T-helper 1 cell treated with Interleukin-12 subunit alpha and Interleukin-12 subunit beta and Interleukin-4 antibody, amounts not matched to agents 30 μg/mL and 1 μg/mL, for 36 hours (primary cell): ENCODE data around the gene AGR3.
"Not testable (repeated sequence)": the region's sequence is repeated elsewhere in the genome, so short reads cannot be mapped to it uniquely, and the experiment has no call there.

Experiments used
- H3K27ac Mint-ChIP-seq: one replicate; pipeline ENCODE4 v1.8.0; 2021; ENCODE audit warnings: mild to moderate bottlenecking, mixed read lengths
- H3K27me3 Mint-ChIP-seq: one replicate; pipeline ENCODE4 v1.8.0; 2021; ENCODE audit warnings: low read depth, mixed read lengths
- H3K36me3 Mint-ChIP-seq: one replicate; pipeline ENCODE4 v1.8.0; 2021; ENCODE audit warnings: low read depth, mixed read lengths
- H3K4me1 Mint-ChIP-seq: one replicate; pipeline ENCODE4 v1.8.0; 2021; ENCODE audit warnings: low read depth, mixed read lengths
- H3K4me3 Mint-ChIP-seq: one replicate; pipeline ENCODE4 v1.8.0; 2021; ENCODE audit warnings: mild to moderate bottlenecking, moderate library complexity, mixed read lengths
- H3K9me3 Mint-ChIP-seq: one replicate; pipeline ENCODE4 v1.8.0; 2021; ENCODE audit warnings: mixed read lengths

The AGR3 gene

DNA sequence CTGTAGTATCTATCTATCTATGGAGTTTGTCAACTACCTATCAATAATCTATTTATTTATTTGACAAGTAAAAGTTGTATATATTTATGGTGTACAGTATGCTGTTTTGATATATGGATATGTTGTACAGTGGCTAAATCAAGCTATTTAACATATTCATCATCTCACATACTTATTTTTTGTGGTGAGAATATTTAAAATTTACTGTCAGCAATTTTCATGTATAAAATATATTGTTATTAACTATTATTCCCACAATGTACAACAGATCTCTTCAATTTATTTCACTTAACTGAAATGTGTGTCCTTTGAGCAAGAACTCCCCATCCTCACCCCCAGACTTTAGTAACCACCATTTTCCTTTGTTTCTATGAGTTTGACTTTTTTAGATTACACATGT lies 14.5 kb downstream of the AGR3 start:
- H3K27ac Mint-ChIP-seq = no peak overlapping the region
- no peak overlapping the region for H3K4me3 Mint-ChIP-seq
- no peaks in the 10 kb centered on the region for H3K4me1 Mint-ChIP-seq
- H3K9me3 Mint-ChIP-seq = no peaks in the 10 kb centered on the region
- H3K36me3 Mint-ChIP-seq = no peaks in the 10 kb centered on the region
- H3K27me3 Mint-ChIP-seq = peaks cover 3% of the 10 kb centered on the region

DNA sequence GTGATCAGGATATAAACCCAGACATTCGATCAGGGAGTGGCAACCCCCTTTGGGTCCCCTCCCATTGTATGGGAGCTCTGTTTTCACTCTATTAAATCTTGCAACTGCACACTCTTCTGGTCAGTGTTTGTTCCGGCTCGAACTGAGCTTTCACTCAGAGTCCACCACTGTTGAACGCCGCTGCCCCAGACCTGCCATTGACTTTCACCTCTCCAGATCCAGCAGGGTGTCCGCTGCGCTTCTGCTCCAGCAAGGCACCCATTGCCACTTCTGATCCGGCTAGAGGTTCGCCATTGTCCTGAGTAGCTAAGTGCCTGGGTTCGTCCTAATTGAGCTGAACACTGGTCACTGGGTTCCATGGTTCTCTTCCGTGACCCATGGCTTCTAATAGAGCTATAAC lies 28.6 kb downstream of the AGR3 start:
- peaks cover 28% of the 10 kb centered on the region for H3K27me3 Mint-ChIP-seq
- not testable (repeated sequence) for H3K4me1 Mint-ChIP-seq, H3K9me3 Mint-ChIP-seq, H3K4me3 Mint-ChIP-seq, H3K36me3 Mint-ChIP-seq, H3K27ac Mint-ChIP-seq

DNA sequence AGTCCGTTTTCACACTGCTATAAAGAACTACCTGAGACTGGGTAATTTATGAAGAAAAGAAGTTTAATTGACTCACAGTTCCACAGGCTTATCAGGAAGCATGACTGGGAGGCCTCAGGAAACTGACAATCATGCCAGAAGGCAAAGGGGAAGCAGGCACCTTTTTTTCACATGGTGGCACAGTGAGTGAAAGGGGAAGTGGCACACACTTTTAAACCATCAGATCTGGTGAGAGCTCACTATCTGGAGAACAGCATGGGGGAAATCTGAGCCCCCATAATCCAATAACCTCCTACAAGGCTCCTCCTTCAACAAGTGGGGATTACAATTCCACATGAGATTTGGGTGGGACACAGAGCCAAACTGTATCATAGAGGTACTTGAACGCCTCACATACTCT lies 30.0 kb downstream of the AGR3 start:
- Mint-ChIP-seq H3K4me3 (no peak overlapping the region), H3K36me3 (no peaks in the 10 kb centered on the region), H3K27me3 (peaks cover 27% of the 10 kb centered on the region), H3K9me3 (no peaks in the 10 kb centered on the region), H3K4me1 (no peaks in the 10 kb centered on the region), H3K27ac (no peak overlapping the region)

DNA sequence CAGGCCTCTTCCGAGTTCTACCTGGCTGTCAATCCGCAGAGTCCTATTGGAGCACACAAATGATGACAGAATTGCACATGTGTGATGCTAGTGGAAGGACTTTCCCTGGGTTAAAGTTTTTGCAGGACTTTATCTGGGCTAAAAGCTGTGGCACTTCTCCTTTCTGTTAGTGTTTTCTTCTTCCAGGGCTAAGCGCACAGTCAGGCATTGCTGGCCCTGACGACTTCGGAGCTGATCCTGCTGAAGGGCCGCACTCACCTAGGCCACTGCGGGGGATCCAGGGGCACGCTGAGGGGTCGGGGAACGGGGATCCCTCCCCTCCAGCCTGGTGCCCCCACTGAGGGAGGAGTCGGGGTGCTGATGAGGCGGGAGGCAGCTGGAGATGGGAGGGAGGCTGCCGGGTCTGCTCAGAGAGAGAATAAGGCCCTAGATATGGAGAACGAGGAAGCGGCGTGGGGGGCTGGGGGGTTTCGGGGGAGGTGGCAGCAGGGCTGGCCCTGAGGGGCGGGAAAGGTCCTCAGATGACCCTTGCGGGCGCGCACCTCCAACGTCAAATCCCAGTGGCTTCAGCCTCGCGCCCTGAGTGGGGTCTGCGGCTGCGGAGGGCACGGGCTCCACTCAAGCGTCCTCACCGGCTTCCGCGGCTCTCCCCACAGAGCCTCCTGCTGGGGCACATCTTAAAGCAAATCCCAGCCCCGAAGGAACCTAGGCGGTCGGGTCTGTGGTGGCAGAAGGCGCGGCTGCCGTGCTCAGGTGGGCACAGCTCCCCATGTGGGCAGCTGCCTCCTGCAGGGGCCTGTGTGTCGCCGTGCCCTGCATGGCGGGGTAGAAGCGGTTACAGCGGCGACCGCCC lies 30.9 kb downstream of the AGR3 start:
- Mint-ChIP-seq H3K4me3 (no peak overlapping the region), H3K9me3 (no peaks in the 10 kb centered on the region), H3K4me1 (no peaks in the 10 kb centered on the region), H3K36me3 (no peaks in the 10 kb centered on the region), H3K27me3 (peaks cover 23% of the 10 kb centered on the region), H3K27ac (no peak overlapping the region)

DNA sequence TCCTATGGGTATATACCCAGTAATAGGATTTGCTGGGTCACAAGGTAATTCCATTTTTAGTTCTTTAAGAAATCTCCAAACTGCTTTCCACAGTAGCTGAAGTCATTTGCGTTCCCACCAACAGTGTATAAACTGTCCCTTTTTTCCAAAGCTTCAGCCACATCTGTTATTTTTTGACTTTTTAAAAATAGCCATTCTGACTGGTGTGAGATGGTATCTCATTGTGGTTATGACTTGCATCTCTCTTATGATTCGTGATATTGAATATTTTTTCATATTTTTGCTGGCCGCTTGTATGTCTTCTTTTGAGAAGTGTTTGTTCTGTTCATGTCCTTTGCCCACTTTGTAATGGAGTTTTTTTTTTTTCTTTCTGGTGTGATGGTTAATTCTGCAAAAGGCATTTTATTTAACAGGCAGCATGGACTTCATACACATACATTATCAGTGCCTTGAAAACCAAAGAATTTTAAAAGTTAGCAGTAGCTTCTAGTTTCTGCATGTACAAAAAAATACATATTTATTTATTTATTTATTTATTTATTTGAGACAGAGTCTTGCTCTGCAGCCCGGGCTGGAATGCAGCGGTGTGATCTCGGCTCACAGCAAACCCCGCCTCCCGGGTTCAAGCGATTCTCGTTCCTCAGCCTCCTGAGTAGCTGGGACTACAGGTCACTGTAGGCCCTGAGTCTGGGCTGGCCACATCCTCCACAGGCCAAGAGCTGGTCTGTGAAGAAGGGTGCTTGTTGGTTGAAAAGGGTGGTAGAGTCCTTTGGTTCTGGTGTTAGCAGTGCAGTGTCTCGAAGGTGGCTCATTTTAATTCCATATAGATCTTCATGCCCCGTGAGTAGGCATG lies 32.3 kb downstream of the AGR3 start:
- Mint-ChIP-seq H3K27ac (no peak overlapping the region), H3K4me3 (no peak overlapping the region), H3K9me3 (no peaks in the 10 kb centered on the region), H3K4me1 (no peaks in the 10 kb centered on the region), H3K36me3 (no peaks in the 10 kb centered on the region), H3K27me3 (peaks cover 27% of the 10 kb centered on the region)

DNA sequence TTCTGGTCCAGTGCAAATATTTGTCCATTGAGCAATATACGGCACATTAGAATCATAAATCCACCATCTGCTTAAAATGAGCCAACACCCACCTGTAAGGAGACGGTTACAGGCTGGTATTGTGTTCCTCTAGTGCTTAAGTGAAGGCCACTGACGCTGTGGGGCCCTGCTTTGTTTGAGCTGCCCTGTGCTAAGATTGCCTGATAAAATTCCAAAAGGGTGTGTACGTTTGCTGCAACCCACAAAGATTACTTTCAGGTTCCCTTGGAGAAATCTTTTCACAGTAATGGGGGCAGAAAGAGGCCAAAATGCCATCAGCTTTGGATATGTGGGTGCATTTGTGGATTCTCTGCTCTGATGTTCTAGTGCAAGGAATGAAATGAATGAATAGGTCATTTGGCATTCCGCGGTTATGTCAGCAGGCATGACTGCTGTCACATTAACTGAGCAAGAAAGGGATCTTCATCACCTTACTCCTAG lies 34.4 kb downstream of the AGR3 start:
- Mint-ChIP-seq H3K4me1 (no peaks in the 10 kb centered on the region), H3K27me3 (peaks cover 25% of the 10 kb centered on the region), H3K27ac (no peak overlapping the region), H3K36me3 (no peaks in the 10 kb centered on the region), H3K4me3 (no peak overlapping the region), H3K9me3 (no peaks in the 10 kb centered on the region)

DNA sequence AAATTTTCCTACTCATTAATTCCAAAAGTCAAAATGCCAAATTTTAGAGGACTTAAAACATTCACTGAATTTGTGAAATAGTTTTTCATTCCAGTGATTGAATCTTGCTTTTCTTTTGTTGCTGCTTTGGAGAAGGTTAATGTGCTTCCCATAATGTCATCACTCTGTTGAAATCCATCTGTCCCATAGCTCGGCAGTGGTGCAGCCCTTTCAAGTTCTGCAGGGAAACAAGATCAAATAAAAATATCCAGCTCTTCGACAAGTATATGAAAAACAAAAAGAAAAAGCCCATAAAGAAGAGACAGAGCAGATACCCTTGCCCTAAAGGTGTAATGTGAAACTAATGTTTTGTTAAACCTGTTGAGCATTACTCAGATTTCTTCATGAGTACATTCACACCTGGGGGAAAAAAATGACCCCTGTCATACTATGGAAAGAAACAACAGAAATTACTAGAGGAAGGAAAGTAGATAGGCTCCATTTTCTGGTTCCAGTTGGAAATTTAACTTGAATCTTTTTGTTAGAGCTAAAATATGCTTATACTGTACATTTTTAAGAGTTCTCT lies 35.1 kb downstream of the AGR3 start:
- H3K4me1 Mint-ChIP-seq = no peaks in the 10 kb centered on the region
- H3K4me3 Mint-ChIP-seq = no peak overlapping the region
- no peaks in the 10 kb centered on the region for H3K9me3 Mint-ChIP-seq
- H3K27ac Mint-ChIP-seq = no peak overlapping the region
- no peaks in the 10 kb centered on the region for H3K36me3 Mint-ChIP-seq
- peaks cover 18% of the 10 kb centered on the region for H3K27me3 Mint-ChIP-seq

DNA sequence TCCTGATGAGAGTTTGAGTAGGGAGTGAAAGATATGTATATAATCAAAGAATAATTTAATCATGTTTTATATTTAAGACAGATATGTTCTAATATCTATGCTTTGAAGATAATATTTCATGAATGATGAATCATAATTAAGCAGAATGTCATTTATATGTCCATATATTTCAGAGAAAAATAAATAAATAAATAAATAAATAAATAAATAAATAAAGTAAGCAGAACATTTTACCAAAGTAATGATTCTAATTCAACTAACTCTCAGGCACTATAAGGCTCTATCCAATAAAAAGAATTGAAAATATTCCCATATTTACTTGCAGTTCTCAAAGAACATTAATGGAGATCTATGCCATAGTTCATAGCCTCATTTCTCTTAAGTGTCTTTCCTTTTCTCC lies 36.0 kb downstream of the AGR3 start:
- Mint-ChIP-seq H3K9me3 (no peaks in the 10 kb centered on the region), H3K27me3 (peaks cover 12% of the 10 kb centered on the region)

DNA sequence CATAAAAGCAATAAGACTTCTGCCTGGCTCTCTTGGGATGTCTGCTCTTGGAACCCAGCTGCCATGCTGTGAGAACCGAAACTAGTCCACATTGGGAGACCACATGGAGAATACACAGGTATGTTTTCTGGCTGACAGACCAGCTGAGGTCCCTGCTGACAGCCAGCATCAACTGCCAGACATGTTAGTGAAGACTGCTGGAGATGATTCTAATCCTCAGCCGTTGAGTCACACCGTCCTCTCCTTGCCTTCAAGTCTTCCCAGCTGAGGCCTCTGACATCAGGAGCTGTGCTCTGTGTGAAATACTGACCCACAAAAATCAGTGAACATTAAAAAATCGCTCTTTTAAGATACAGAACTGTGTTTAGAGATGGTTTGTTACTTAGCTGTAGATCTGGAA lies 40.1 kb downstream of the AGR3 start:
- Mint-ChIP-seq H3K36me3 (no peaks in the 10 kb centered on the region), H3K27ac (no peak overlapping the region), H3K4me3 (no peak overlapping the region), H3K27me3 (peaks cover 9% of the 10 kb centered on the region), H3K4me1 (no peaks in the 10 kb centered on the region), H3K9me3 (no peaks in the 10 kb centered on the region)

More for the DNA sequence above, 36.0 kb downstream of the AGR3 start:
- Mint-ChIP-seq H3K36me3 (no peaks in the 10 kb centered on the region), H3K4me1 (no peaks in the 10 kb centered on the region), H3K4me3 (no peak overlapping the region), H3K27ac (no peak overlapping the region)

DNA sequence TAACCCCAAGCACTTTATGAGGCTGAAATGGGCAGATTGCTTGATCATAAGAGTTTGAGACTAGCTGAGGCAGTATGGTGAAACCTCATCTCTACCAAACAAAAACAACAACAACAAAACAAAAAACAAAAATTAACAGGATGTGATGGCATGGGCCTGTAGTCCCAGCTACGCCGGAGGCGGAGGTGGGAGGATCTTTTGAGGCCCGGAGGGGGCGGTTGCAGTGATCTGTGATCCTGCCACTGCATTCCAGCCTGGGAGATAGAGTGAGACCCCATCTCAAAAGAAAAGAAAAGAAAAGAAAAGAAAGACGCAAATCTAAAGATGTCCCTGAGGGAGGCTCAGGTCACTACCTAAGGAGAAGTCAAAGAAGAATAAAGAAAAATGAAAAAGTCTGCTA lies 41.7 kb downstream of the AGR3 start:
- Mint-ChIP-seq H3K9me3 (no peaks in the 10 kb centered on the region), H3K4me1 (no peaks in the 10 kb centered on the region), H3K4me3 (no peak overlapping the region), H3K27ac (no peak overlapping the region), H3K36me3 (no peaks in the 10 kb centered on the region), H3K27me3 (peaks cover 5% of the 10 kb centered on the region)

DNA sequence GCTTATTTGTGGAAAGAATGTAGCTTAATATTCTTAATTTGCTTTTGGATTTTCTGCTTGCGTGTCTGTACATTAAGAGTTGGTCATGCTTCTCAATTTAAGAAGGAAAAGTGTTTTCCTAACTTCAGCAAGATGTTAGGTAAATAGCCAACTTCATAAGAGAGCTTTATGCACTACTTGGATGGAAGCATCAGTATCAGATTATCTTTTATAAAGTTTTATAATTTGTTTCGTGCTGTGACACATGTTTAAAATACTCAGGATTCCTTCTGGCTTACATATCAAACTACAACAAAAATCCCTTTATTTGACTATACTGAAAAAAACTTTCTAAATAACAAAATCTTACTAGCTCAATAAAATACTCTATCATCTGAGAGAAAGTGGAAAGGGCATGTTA lies 42.1 kb downstream of the AGR3 start:
- H3K4me1 Mint-ChIP-seq = no peaks in the 10 kb centered on the region
- H3K9me3 Mint-ChIP-seq = no peaks in the 10 kb centered on the region
- peaks cover 5% of the 10 kb centered on the region for H3K27me3 Mint-ChIP-seq
- H3K36me3 Mint-ChIP-seq = no peaks in the 10 kb centered on the region
- no peak overlapping the region for H3K4me3 Mint-ChIP-seq
- H3K27ac Mint-ChIP-seq = no peak overlapping the region

DNA sequence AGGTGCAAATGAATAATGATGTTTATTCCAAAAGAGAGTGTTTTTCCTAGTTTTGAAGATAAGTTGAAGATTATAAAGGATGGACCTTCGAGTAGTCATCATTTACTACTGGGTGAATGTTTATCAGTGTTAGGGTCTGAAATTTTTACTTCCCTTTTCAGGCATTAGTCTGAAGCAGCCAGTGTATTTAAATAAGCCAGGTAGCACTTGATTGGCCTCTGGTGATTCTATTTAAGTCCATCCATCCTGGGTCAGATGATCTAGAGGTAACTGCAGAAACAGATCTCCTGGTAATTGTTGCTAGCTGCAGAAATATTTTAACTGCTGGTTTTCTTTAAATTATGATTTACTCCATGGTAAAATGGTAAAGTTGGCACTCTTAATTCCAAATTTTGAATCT lies 42.9 kb downstream of the AGR3 start:
- peaks cover 5% of the 10 kb centered on the region for H3K27me3 Mint-ChIP-seq
- H3K4me3 Mint-ChIP-seq = no peak overlapping the region
- no peaks in the 10 kb centered on the region for H3K36me3 Mint-ChIP-seq
- no peaks in the 10 kb centered on the region for H3K9me3 Mint-ChIP-seq
- no peak overlapping the region for H3K27ac Mint-ChIP-seq
- H3K4me1 Mint-ChIP-seq = no peaks in the 10 kb centered on the region

DNA sequence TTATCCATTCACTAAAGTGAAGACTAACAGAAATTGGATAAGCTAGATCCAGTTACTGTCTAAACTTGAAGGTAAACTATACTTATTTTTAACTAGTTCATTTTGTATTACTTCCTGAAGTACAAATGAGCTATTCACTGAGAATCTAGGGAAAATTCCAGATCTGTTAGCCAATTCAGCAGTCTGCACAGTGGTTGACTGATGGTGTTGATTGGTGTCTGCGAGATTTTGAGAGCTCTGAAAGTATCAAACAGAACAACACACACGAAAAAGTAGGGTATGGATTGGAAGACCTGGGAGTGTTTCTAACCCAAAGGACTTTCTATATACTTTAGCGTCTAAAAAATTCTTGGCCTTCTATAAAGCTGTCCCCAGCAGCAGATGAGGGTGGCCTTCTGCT lies 43.4 kb downstream of the AGR3 start:
- H3K27ac Mint-ChIP-seq = no peak overlapping the region
- no peaks in the 10 kb centered on the region for H3K4me1 Mint-ChIP-seq
- H3K36me3 Mint-ChIP-seq = no peaks in the 10 kb centered on the region
- no peaks in the 10 kb centered on the region for H3K9me3 Mint-ChIP-seq
- no peak overlapping the region for H3K4me3 Mint-ChIP-seq
- H3K27me3 Mint-ChIP-seq = peaks cover 5% of the 10 kb centered on the region

DNA sequence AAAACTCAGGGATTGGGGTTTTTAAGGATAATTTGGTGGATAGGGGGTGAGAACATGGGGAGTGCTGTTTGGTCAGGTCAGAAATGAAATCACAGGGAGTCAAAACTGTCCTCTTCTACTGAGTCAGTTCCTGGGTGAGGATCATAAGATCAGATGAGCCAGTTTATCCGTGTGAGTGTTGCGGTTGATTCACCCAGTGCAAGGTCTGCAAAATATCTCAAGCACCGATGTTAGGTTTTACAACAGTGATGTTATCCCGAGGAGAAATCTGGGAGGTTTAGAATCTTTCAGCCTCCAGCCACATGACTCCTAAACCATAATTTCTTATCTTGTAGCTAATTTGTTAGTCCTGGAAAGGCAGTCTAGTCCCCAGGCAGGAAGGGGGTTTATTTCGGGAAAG lies 45.3 kb downstream of the AGR3 start:
- Mint-ChIP-seq H3K27me3 (peaks cover 5% of the 10 kb centered on the region), H3K27ac (no peak overlapping the region), H3K4me1 (no peaks in the 10 kb centered on the region), H3K4me3 (no peak overlapping the region), H3K9me3 (no peaks in the 10 kb centered on the region), H3K36me3 (no peaks in the 10 kb centered on the region)

DNA sequence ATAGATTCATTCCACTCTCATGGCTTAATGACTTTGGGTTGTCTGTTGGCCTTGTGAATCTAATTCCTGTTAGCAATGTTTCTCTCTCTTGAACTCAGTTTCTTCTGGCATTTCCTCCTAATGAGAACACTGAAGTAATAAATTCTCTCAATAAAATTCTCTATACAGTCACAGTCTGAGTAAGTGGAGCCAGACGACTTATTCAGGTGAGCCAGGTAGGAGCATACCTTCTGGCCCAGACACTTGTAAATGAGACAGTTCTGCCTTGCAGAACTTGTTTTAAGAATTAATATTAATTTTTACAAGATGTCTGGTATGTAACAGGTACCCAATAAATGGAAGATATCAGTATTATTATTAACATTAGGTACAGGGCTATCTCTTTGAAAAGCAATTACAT lies 48.4 kb downstream of the AGR3 start:
- no peak overlapping the region for H3K4me3 Mint-ChIP-seq
- no peaks in the 10 kb centered on the region for H3K36me3 Mint-ChIP-seq
- no peaks in the 10 kb centered on the region for H3K4me1 Mint-ChIP-seq
- no peak overlapping the region for H3K27ac Mint-ChIP-seq
- peaks cover 5% of the 10 kb centered on the region for H3K27me3 Mint-ChIP-seq
- no peaks in the 10 kb centered on the region for H3K9me3 Mint-ChIP-seq
